ENCODE data around the gene PPP2R5E.
A peak's percentile ranks its signal among the peaks of the same experiment; 100 is the strongest.
"Not testable (repeated sequence)": the region's sequence is repeated elsewhere in the genome, so short reads cannot be mapped to it uniquely, and the experiment has no call there.

PPP2R5E gene

GRCh38 chr14:63543000-63543825, at the start of gene PPP2R5E:
TSS of gene PPP2R5E (minus strand) at chr14:63543377. CDS start at chr14:63539685, 3,692 bp downstream.
- no peaks in the 10 kb centered on the region for H3K9me3 Mint-ChIP-seq (ENCODE audit: low read depth)
- H3K4me3 Mint-ChIP-seq: peak within 1 kb of the TSS; percentile 97
- H3K27ac Mint-ChIP-seq: peak within 1 kb of the TSS; percentile 94
- peaks cover 35% of the 10 kb centered on the region for H3K4me1 Mint-ChIP-seq (ENCODE audit: low read depth)
- H3K36me3 Mint-ChIP-seq: peaks cover 12% of the 10 kb centered on the region
- no peaks in the 10 kb centered on the region for H3K27me3 Mint-ChIP-seq

- H3K36me3 Mint-ChIP-seq; H3K9me3 Mint-ChIP-seq (ENCODE audit: low read depth); H3K27me3 Mint-ChIP-seq; H3K27ac Mint-ChIP-seq; H3K4me3 Mint-ChIP-seq; H3K4me1 Mint-ChIP-seq (ENCODE audit: low read depth): not testable (repeated sequence)
Observed at GRCh38 chr14:63583046-63583445, 39.9 kb upstream of the PPP2R5E start.

DNA sequence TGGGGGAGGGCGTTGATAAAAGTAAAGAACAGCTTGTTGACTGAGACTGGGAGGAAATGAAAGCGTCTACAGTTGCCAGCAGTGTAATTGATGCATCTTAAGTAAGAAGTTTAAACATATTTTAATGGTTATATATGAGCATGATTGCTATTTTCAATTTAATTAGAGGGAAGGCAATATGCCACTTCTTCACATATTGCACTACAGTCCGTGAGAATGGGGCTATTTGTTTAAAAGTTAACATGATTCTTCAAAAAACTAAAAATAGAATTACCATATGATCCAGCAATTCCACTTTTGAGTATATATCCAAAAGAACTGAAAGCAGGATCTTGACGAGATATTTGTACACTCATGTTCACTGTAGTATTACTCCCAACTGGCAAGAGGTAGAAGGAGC, 38.3 kb upstream of the PPP2R5E start:
- H3K27ac Mint-ChIP-seq: no peak overlapping the region
- no peak overlapping the region for H3K4me3 Mint-ChIP-seq
- peaks cover 3% of the 10 kb centered on the region for H3K36me3 Mint-ChIP-seq
- peaks cover 5% of the 10 kb centered on the region for H3K27me3 Mint-ChIP-seq
- no peaks in the 10 kb centered on the region for H3K9me3 Mint-ChIP-seq (ENCODE audit: low read depth)
- no peaks in the 10 kb centered on the region for H3K4me1 Mint-ChIP-seq (ENCODE audit: low read depth)

DNA sequence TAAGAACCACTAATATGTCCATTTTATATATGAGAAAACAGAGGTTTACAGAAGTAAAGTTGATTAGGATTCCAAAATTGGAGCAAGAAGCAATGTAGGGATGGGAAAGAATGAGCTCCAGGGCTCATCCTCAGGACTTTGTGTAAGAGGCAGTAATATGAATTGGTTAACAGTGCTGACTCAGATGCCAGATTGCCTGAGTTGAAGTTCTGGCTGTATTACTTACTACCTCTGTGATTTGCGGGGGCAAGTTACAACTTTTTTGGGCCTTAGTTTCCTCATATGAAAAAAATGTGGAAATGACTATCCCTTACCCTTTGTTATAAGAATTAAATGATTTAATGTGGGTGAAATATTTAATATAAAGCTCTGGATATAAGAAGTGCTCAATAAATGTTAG, 35.1 kb upstream of the PPP2R5E start:
- Mint-ChIP-seq H3K4me3 (no peak overlapping the region), H3K27ac (no peak overlapping the region), H3K36me3 (peaks cover 5% of the 10 kb centered on the region), H3K9me3 (ENCODE audit: low read depth) (no peaks in the 10 kb centered on the region), H3K4me1 (ENCODE audit: low read depth) (no peaks in the 10 kb centered on the region), H3K27me3 (peaks cover 7% of the 10 kb centered on the region)

- H3K4me1 Mint-ChIP-seq (ENCODE audit: low read depth): no peaks in the 10 kb centered on the region
- no peaks in the 10 kb centered on the region for H3K9me3 Mint-ChIP-seq (ENCODE audit: low read depth)
- H3K4me3 Mint-ChIP-seq: no peak overlapping the region
Observed at GRCh38 chr14:63573581-63573980, 30.4 kb upstream of the PPP2R5E start.

DNA sequence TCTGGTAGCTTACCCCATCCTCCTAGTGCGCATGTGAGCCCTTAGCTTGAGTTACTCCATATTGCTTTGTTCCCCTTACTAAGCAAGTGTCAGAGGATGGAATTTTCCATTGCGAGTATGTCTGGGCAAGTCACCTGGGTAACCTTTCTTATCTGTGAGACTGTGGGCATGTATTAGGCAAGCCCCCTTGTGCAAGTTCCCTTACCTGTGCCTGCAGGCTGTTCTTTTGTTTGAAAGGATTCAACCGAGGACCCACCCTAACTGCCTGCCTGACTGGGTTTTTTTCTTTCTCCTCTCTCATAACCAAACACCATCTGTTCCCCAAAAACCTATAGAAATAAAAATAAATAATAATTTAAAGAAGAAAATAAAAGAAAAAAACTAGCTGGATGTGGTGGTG, 22.3 kb upstream of the PPP2R5E start:
- Mint-ChIP-seq H3K27ac (no peak overlapping the region), H3K36me3 (no peaks in the 10 kb centered on the region), H3K27me3 (no peaks in the 10 kb centered on the region), H3K4me3 (no peak overlapping the region), H3K4me1 (ENCODE audit: low read depth) (no peaks in the 10 kb centered on the region), H3K9me3 (ENCODE audit: low read depth) (no peaks in the 10 kb centered on the region)

More at GRCh38 chr14:63573581-63573980, 30.4 kb upstream of the PPP2R5E start:
- H3K27me3 Mint-ChIP-seq: peaks cover 10% of the 10 kb centered on the region
- peaks cover 2% of the 10 kb centered on the region for H3K36me3 Mint-ChIP-seq
- no peak overlapping the region for H3K27ac Mint-ChIP-seq

DNA sequence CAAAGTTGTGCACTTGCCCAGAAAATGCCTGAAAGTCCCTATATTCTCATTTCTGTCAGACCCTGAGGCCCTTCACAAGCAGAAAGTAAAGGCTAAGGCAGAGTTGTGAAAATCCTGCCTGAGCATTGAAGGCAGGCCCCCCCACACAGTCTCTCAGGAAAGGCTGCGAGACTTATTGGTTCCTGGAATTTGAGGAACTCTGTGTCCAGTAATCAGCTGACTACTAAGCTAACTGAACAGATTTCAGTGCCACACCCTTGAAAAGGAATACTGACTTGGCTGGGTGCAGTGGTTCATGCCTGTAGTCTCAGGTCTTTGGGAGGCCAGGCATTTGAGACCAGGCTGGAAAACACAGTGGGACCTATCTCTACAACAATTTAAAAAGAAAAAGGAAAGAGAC, 21.1 kb upstream of the PPP2R5E start:
- no peaks in the 10 kb centered on the region for H3K36me3 Mint-ChIP-seq
- no peaks in the 10 kb centered on the region for H3K27me3 Mint-ChIP-seq
- H3K4me3 Mint-ChIP-seq: no peak overlapping the region
- H3K4me1 Mint-ChIP-seq (ENCODE audit: low read depth): no peaks in the 10 kb centered on the region
- no peaks in the 10 kb centered on the region for H3K9me3 Mint-ChIP-seq (ENCODE audit: low read depth)
- H3K27ac Mint-ChIP-seq: no peak overlapping the region

- no peaks in the 10 kb centered on the region for H3K9me3 Mint-ChIP-seq (ENCODE audit: low read depth)
Observed at GRCh38 chr14:63563370-63564026, 20.3 kb upstream of the PPP2R5E start.

GRCh38 chr14:63562405-63562804, 19.2 kb upstream of the PPP2R5E start:
- Mint-ChIP-seq H3K4me3 (no peak overlapping the region), H3K27me3 (no peaks in the 10 kb centered on the region), H3K9me3 (ENCODE audit: low read depth) (no peaks in the 10 kb centered on the region), H3K4me1 (ENCODE audit: low read depth) (no peaks in the 10 kb centered on the region), H3K36me3 (no peaks in the 10 kb centered on the region), H3K27ac (no peak overlapping the region)

More at GRCh38 chr14:63563370-63564026, 20.3 kb upstream of the PPP2R5E start:
- Mint-ChIP-seq H3K36me3 (no peaks in the 10 kb centered on the region), H3K4me3 (no peak overlapping the region), H3K4me1 (ENCODE audit: low read depth) (no peaks in the 10 kb centered on the region), H3K27ac (no peak overlapping the region), H3K27me3 (no peaks in the 10 kb centered on the region)

- H3K4me1 Mint-ChIP-seq (ENCODE audit: low read depth): no peaks in the 10 kb centered on the region
- H3K9me3 Mint-ChIP-seq (ENCODE audit: low read depth): no peaks in the 10 kb centered on the region
Observed at GRCh38 chr14:63555572-63555971, 12.4 kb upstream of the PPP2R5E start.

DNA sequence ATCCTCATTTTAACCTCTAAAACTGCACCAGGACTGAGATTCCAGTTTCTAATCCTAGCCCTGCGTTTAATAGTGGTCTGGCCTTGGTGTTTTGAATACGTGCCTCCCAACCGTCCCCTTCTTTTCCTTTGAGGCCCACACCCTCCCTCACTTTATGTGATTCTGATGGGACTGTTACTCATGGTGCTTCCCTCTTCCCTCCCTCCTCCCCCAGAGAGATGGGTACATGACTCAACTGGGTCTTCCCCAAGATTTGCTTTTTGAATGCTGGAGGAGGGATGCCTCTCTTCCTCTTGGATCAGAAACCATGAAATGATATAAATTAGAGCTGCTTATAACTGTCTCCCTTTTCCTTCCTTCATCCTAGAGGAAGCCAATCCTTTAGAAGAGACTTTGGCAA, 8.2 kb upstream of the PPP2R5E start:
- H3K27me3 Mint-ChIP-seq: no peaks in the 10 kb centered on the region
- H3K4me3 Mint-ChIP-seq: no peak overlapping the region
- H3K9me3 Mint-ChIP-seq (ENCODE audit: low read depth): no peaks in the 10 kb centered on the region
- no peaks in the 10 kb centered on the region for H3K4me1 Mint-ChIP-seq (ENCODE audit: low read depth)
- H3K36me3 Mint-ChIP-seq: no peaks in the 10 kb centered on the region
- H3K27ac Mint-ChIP-seq: no peak overlapping the region

More at GRCh38 chr14:63555572-63555971, 12.4 kb upstream of the PPP2R5E start:
- Mint-ChIP-seq H3K36me3 (no peaks in the 10 kb centered on the region), H3K27me3 (no peaks in the 10 kb centered on the region), H3K4me3 (no peak overlapping the region), H3K27ac (no peak overlapping the region)

DNA sequence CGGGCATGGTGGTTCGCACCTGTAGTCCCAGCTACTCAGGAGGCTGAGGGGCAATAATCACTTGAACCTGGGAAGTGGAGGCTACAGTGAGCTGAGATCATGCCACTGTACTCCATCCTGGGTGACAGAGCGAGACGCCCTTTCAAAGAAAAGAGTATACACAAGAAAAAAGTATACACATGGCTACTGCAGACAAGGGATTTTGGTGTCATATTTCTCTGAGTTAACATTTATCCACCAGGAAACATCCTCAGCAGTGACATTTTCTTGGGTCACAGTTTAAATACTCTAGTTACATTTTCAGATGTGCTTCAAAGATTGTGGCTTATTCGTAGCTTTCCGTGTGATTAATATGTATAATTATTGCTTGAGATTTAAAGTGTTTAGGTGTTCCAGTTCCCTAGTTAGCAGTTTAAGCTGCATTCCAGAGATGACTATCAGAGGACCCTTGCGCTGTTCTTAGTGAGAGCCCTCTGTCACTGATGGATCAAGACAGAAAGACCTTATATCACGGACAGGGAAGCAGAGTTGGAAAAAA, 4.7 kb upstream of the PPP2R5E start:
- H3K4me1 Mint-ChIP-seq (ENCODE audit: low read depth): peaks cover 13% of the 10 kb centered on the region
- H3K27ac Mint-ChIP-seq: no peak overlapping the region
- H3K36me3 Mint-ChIP-seq: no peaks in the 10 kb centered on the region
- H3K9me3 Mint-ChIP-seq (ENCODE audit: low read depth): no peaks in the 10 kb centered on the region
- H3K4me3 Mint-ChIP-seq: no peak overlapping the region
- H3K27me3 Mint-ChIP-seq: no peaks in the 10 kb centered on the region

DNA sequence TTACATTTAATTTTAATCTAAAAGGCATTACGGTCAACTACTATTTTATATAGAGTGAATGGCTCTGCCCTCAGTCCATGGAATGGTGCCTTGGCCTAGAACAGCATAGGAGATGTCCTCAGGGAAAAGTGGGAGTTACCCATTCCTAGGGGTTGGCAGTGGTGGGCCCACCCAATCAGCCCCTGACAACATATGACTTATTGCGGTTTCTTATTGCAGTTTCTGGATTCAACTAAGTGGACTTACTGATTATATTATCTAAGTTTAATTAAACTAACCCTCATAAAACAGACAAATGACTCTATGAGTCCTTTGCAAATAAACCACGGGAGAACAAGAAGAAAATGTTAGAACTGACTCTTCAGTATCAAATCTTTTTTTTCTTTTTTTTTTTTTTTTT, 2.3 kb upstream of the PPP2R5E start:
- Mint-ChIP-seq H3K36me3 (peaks cover 5% of the 10 kb centered on the region), H3K27ac (no peak overlapping the region), H3K27me3 (no peaks in the 10 kb centered on the region), H3K4me3 (no peak overlapping the region), H3K4me1 (ENCODE audit: low read depth) (peaks cover 29% of the 10 kb centered on the region), H3K9me3 (ENCODE audit: low read depth) (no peaks in the 10 kb centered on the region)

GRCh38 chr14:63544591-63545299, 1.6 kb upstream of the PPP2R5E start:
- Mint-ChIP-seq H3K27ac (no peak overlapping the region), H3K4me3 (peak overlapping the region; percentile 97), H3K27me3 (no peaks in the 10 kb centered on the region), H3K4me1 (ENCODE audit: low read depth) (peaks cover 29% of the 10 kb centered on the region), H3K36me3 (peaks cover 5% of the 10 kb centered on the region), H3K9me3 (ENCODE audit: low read depth) (no peaks in the 10 kb centered on the region)
